Activated CD8-positive, alpha-beta memory T cell treated with anti-CD3 and anti-CD28 coated beads for 24 hours (primary cell): ENCODE data around the gene AZU1.
"Not testable (repeated sequence)": the region's sequence is repeated elsewhere in the genome, so short reads cannot be mapped to it uniquely, and the experiment has no call there.

Experiments used
- DNase-seq: peaks from one replicate; pipeline ENCODE4 v3.0.0-alpha.2; 2020

Gene AZU1

DNA sequence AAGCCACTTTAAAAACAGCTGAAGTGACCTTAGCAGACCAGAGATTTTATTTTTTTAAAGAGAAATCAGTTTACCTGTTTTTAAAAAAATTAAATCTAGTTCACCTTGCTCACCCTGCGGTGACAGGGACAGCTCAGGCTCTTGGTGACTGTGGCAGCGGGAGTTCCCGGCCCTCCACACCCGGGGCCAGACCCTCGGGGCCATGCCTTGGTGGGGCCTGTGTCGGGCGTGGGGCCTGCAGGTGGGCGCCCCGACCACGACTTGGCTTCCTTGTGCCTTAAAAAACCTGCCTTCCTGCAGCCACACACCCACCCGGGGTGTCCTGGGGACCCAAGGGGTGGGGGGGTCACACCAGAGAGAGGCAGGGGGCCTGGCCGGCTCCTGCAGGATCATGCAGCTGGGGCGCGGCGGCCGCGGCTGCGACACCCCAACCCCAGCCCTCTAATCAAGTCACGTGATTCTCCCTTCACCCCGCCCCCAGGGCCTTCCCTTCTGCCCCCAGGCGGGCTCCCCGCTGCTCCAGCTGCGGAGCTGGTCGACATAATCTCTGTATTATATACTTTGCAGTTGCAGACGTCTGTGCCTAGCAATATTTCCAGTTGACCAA, 16.7 kb upstream of the AZU1 start:
- DNase-seq = no peak

- DNase-seq = no peak
Measured at GRCh38 chr19:811506-812048, 16.1 kb upstream of the AZU1 start.

- no peak for DNase-seq
Measured at GRCh38 chr19:812049-812746, 15.4 kb upstream of the AZU1 start.

DNA sequence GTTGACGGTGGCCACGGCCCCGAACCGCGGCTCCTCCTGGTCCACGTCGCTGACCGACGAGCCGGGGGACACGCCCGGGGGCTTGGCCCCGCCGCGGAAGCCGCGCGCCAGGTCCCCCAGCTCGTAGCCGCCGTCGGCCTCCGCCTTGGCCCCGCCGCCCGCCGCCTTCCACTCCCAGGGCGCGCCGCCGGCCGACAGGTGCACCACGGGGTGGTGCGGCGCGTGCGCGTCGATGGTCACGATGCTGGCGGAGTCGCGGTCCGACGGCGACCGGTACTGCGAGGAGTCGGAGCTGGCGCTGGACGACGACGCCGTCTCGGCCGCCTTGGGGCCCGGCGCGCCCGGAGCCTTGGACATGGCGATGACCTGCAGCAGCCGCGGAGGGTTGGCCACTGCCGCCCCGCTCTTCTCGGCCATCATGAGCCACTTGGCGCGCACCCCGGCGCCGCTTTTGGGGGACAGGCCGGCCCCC, 14.9 kb upstream of the AZU1 start:
- no peak for DNase-seq

- DNase-seq = no peak
Measured at GRCh38 chr19:813219-814151, 14.2 kb upstream of the AZU1 start.

GRCh38 chr19:814152-815078, 13.2 kb upstream of the AZU1 start:
- DNase-seq = no peak

GRCh38 chr19:815079-815774, 12.4 kb upstream of the AZU1 start:
- DNase-seq = no peak

- no peak for DNase-seq
Measured at GRCh38 chr19:815775-816499, 11.7 kb upstream of the AZU1 start.

GRCh38 chr19:816500-816857, 11.2 kb upstream of the AZU1 start:
- no peak for DNase-seq

GRCh38 chr19:820212-820611, 7.4 kb upstream of the AZU1 start:
- DNase-seq = not testable (repeated sequence)

GRCh38 chr19:821231-821824, 6.3 kb upstream of the AZU1 start:
- no peak for DNase-seq

DNA sequence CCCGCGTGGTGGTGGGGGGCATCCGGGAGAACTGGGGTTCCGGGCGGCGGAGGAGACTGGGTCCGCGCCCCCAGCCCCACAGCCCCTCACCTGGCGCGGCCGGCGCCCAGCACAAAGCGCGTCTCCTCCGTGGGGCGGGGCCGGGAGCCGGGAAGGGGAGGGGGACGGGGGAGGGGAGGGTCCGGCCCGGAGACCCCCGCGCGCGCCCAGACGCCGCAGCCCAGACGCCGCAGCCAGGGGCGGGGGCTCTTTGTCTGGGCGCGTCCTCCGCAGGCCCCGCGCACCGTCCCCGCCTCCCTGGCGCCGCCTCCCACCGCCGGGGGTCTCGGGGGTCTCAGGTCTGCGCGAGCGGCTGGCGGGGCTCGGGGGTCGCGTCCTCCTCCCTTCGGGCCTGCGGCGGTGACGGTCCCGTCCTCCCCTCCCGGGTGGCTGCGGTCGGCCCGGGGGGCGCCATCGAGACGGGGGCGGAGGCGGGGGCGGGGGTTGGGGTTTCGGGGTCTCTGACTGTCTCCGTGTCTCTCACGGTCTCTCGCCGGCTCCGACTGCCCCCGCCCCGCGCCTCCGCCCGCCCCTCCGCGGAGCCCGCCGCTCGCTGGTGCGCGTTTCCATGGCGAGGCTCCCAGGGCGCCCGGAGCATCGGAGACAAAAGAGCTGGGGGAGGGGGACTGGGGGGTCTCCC, 5.7 kb upstream of the AZU1 start, which contains the start of gene PLPPR3:
TSS of gene PLPPR3 (minus strand) at position 131 of the 679 bp plus-strand sequence. CDS start 396 bp downstream, outside the sequence.
- DNase-seq = no peak

DNA sequence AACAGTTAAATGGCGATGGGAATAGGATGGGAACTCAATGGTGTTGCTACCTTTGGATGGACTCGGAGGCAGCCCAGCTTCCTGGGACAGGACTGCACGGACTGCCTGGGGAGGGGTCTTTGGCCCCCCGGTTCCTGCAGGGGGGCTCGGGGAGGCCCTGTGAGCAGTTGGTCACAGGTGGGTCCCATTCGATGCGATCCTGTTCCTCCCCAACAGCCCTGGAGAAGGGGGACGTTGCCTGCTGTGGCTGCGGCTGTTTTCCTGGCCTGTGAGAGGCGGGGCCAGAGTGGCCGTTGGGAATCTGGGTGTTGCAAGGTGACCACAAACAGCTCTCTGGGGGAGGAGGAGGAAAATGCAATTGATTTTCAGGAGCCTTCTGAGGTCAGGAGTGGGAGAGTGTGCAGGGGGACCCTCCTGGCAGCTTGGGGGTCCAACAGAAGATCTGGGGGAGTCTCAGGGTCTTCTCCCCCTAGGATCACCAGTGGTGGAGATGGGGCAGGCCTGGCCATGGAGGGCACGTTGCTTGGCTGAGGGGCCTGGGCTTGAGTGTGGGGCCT, 4.0 kb upstream of the AZU1 start:
- DNase-seq = no peak

DNA sequence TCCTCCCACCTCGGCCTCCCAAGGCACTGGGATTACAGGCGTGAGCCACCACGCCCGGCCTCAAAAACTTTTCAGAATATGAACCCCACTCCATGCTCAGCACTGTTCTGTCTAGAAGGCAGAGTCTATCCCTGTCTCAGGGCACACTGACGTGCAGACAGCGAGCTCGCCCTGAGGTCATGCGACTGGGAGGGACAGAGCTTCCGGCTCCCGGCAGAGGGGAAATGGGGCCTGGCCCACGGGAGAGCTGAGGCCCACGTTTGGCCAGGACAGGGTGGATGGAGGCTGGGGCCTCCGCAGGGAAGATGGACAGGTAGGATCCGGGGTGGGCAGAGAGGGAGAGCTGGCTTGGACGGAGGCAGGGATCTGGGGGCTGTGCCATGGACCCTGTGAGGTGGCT, 2.8 kb upstream of the AZU1 start:
- DNase-seq = no peak

GRCh38 chr19:825897-826644, 1.6 kb upstream of the AZU1 start:
- no peak for DNase-seq

- DNase-seq = no peak
Measured at GRCh38 chr19:827314-827709, 325 bp upstream of the AZU1 start.

DNA sequence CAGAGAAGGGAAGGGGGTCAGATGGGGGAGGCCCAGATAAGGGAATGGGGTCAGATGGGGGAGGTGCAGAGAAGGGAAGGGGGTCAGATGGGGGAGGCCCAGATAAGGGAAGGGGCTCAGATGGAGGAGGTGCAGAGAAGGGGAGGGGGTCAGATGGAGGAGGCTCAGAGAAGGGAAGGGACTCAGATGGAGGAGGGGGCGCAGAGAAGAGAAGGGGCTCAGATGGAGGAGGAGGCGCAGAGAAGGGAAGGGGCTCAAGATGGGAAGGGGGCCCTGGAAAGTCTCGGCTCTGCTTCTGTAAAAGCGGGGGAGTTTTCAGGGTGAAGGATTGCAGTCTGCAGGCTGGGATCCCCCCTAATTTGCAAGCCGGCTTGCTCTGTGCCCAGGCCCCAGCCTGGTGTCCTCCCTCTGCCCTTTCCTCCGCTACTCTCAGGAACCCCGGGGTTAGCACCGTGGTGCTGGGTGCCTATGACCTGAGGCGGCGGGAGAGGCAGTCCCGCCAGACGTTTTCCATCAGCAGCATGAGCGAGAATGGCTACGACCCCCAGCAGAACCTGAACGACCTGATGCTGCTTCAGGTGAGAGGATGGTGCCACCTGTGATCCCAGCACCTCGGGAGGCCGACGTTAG, 1.6 kb downstream of the AZU1 start:
- DNase-seq = no peak
